HepG2 (cell line): ENCODE measurements around the gene HERPUD2. TPM values are rescaled to one million over a fixed set of nuclear protein-coding genes. Genes with fewer than 3 reads are reported as not detected.

Experiments
- ATAC-seq: fragments of 200-7000 bp; cut with Tn5 transposase; 3 replicates; pipeline ENCODE4 v1.9.1; 2020; ENCODE audit warnings: mild to moderate bottlenecking, moderate library complexity
- BruUV-seq: library from RNA; stranded (reverse); fragments of 400-500 nt; replicated peaks from 2 replicates; lab custom pipeline; 2021; lab: Mats Ljungman, UMichigan
- CTCF ChIA-PET: fragments of 300-600 bp; formaldehyde crosslinking; extraction: SDS; loops from one replicate; lab custom pipeline; 2021; ENCODE audit warnings: low total read pairs, inconsistent platforms, low intra/inter-chr PET ratio; lab: Yijun Ruan, JAX
- POLR2A ChIA-PET: fragments of 350-600 bp; sonication (Branson Sonifier 250); formaldehyde crosslinking; loops from one replicate; lab custom pipeline; 2020; ENCODE audit warnings: antibody characterized with exemption, inconsistent platforms; lab: Yijun Ruan, JAX
- DNase-seq: peaks from one replicate; pipeline ENCODE4 v3.0.0-alpha.2; 2015; ENCODE audit warnings: low spot score
- FAIRE-seq: peaks from 3 replicates; lab custom pipeline; 2011; peaks lifted over from hg19 to GRCh38; lab: Jason Lieb, UNC
- H2AFZ ChIP-seq: one replicate; pipeline ENCODE4 v1.6.1; 2011; ENCODE audit warnings: low read length, inconsistent platforms
- H3K27ac ChIP-seq: fragments of 300-600 bp; 3 replicates; pipeline ENCODE4 v1.8.0; 2011; ENCODE audit warnings: mixed run types, mild to moderate bottlenecking, mixed read lengths, low read length, inconsistent platforms; ENCODE audit not compliant: insufficient read depth; ENCODE audit errors: extremely low read length
- H3K27me3 ChIP-seq, 2 experiments: fragments of 200-600 bp in 1 of 2; 2 replicates in 1 of 2; 3 replicates in 1 of 2; pipeline versions ENCODE4 v1.6.0 to v1.8.0; 2011; ENCODE audit warnings: low read length in 2 of 2, mild to moderate bottlenecking in 2 of 2, moderate library complexity in 2 of 2, inconsistent platforms in 1 of 2; ENCODE audit not compliant: insufficient read depth in 2 of 2, control insufficient read depth in 1 of 2
- H3K36me3 ChIP-seq, 2 experiments: fragments of 200-600 bp in 1 of 2; replicated peaks in 1 of 2; 2 replicates in 1 of 2; 3 replicates in 1 of 2; pipeline versions ENCODE4 v1.5.1 to v1.8.0; 2011; ENCODE audit warnings: low read length in 2 of 2, inconsistent platforms in 1 of 2; ENCODE audit not compliant: insufficient read depth in 2 of 2, control insufficient read depth in 1 of 2
- H3K4me1 ChIP-seq: 2 replicates; pipeline ENCODE4 v1.5.1; 2012; ENCODE audit warnings: low read length, inconsistent platforms; ENCODE audit not compliant: insufficient read depth
- H3K4me2 ChIP-seq: 2 replicates; pipeline ENCODE4 v1.6.0; 2011; ENCODE audit warnings: low read depth, low read length, inconsistent platforms
- H3K4me3 ChIP-seq, 3 experiments: fragments of 200-600 bp in 1 of 3; sonication (generic), shearing (Covaris generic) in 1 of 3; replicated peaks in 1 of 3; 2 replicates each; pipeline ENCODE4 v1.5.1; 2011 to 2016; ENCODE audit warnings: low read length in 3 of 3, inconsistent platforms in 2 of 3, low read depth in 2 of 3, mild to moderate bottlenecking in 2 of 3, control low read depth in 1 of 3, mixed read lengths in 1 of 3; ENCODE audit not compliant: insufficient read depth in 1 of 3
- H3K79me2 ChIP-seq: one replicate; pipeline ENCODE4 v1.6.1; 2011; ENCODE audit warnings: low read length, inconsistent platforms; ENCODE audit not compliant: insufficient read depth
- H3K9ac ChIP-seq: 2 replicates; pipeline ENCODE4 v1.6.0; 2011; ENCODE audit warnings: mild to moderate bottlenecking, low read depth, low read length, inconsistent platforms; ENCODE audit not compliant: insufficient read depth
- H3K9me3 ChIP-seq: 2 replicates; pipeline ENCODE4 v1.5.1; 2012; ENCODE audit warnings: mild to moderate bottlenecking, low read length
- H4K20me1 ChIP-seq: 2 replicates; pipeline ENCODE4 v1.6.0; 2011; ENCODE audit warnings: inconsistent platforms, mild to moderate bottlenecking, low read length, moderate library complexity; ENCODE audit not compliant: insufficient read depth
- ELK4 ChIP-seq: sonication (generic); formaldehyde crosslinking; IDR thresholded peaks from 2 replicates; pipeline ENCODE4 v1.9.0; 2021; ENCODE audit warnings: missing genetic modification reagents, borderline replicate concordance
- FOXK2 ChIP-seq: fragments of 450-650 bp; IDR thresholded peaks from 2 replicates; pipeline ENCODE4 v1.6.1; 2016
- NCOA1 ChIP-seq: sonication (generic); formaldehyde crosslinking; IDR thresholded peaks from 2 replicates; pipeline ENCODE4 v1.9.0; 2021; ENCODE audit warnings: missing genetic modification reagents
- TBX2 ChIP-seq: sonication (generic); formaldehyde crosslinking; IDR thresholded peaks from 2 replicates; pipeline ENCODE4 v1.5.0; 2020; ENCODE audit warnings: missing genetic modification reagents, mild to moderate bottlenecking, borderline replicate concordance
- WIZ ChIP-seq: sonication (generic); formaldehyde crosslinking; IDR thresholded peaks from 2 replicates; pipeline ENCODE4 v1.5.1; 2020; ENCODE audit warnings: mild to moderate bottlenecking, missing genetic modification reagents
- ZFP41 ChIP-seq: sonication (generic); formaldehyde crosslinking; IDR thresholded peaks from 2 replicates; pipeline ENCODE4 v1.4.0; 2020; ENCODE audit warnings: mild to moderate bottlenecking, missing genetic modification reagents, borderline replicate concordance
- ZNF225 ChIP-seq: sonication (generic); formaldehyde crosslinking; IDR thresholded peaks from 2 replicates; pipeline ENCODE4 v1.4.0; 2020; ENCODE audit warnings: mild to moderate bottlenecking, missing genetic modification reagents
- ZNF556 ChIP-seq: sonication (generic); formaldehyde crosslinking; IDR thresholded peaks from 2 replicates; pipeline ENCODE4 v1.4.0; 2020; ENCODE audit warnings: mild to moderate bottlenecking, missing genetic modification reagents, borderline replicate concordance
- ZNF569 ChIP-seq: sonication (generic); formaldehyde crosslinking; IDR thresholded peaks from 2 replicates; pipeline ENCODE4 v1.5.0; 2020; ENCODE audit warnings: mild to moderate bottlenecking, missing genetic modification reagents, moderate library complexity, borderline replicate concordance
- WGBS: methylation state at CpG from one replicate; pipeline ENCODE4 v1.1.6; 2017; ENCODE audit warnings: low lambda C conversion rate; 5-methylcytosine and 5-hydroxymethylcytosine counted together
- in situ Hi-C: cut with HindIII; loops from 2 replicates; pipeline ENCODE4 v1.10.0; 2017; ENCODE audit warnings: low pct_unique_long_range_greater_than_20kb; ENCODE audit not compliant: extremely low pct_ligation_motif_present
- intact Hi-C: fragments of 100-400 bp; cut with micrococcal nuclease; formaldehyde crosslinking; loops from one replicate; pipeline ENCODE4 v1.10.0; 2022; ENCODE audit not compliant: unreplicated experiment
- polyA plus RNA-seq, 8 experiments: library from polyadenylated mRNA; depleted of rRNA in 3 of 8; stranded (reverse) in 7 of 8; unstranded in 1 of 8; fragments of >200 nt; fragmentation: Illumina TruSeq in 4 of 8; extraction: Trizol in 4 of 8; gene quantifications; 2 replicates each; pipeline versions ENCODE4 v1.2.1 to v1.2.3, GENCODE V29; 2011 to 2016; ENCODE audit warnings: low read depth in 4 of 8, missing spikeins in 1 of 8, mixed read lengths in 1 of 8; ENCODE audit not compliant: insufficient read depth in 1 of 8
- total RNA-seq, 5 experiments: library from RNA; depleted of rRNA; stranded (reverse); fragments of >200 nt; fragmentation: Illumina TruSeq; extraction: Trizol; gene quantifications; 2 replicates each; pipeline ENCODE4 v1.2.3, GENCODE V29; 2016; ENCODE audit warnings: low read depth in 1 of 5
- TF ChIP-seq, protein P1 (sequence below), 2 experiments: sonication (generic) in 1 of 2; formaldehyde crosslinking in 1 of 2; IDR thresholded peaks; 2 replicates each; pipeline versions ENCODE4 v1.4.0 to v1.6.1; 2016 to 2020; ENCODE audit warnings: borderline replicate concordance in 1 of 2, low read depth in 1 of 2, mild to moderate bottlenecking in 1 of 2, missing genetic modification reagents in 1 of 2
- TF ChIP-seq, protein P2 (sequence below): sonication (generic); formaldehyde crosslinking; IDR thresholded peaks from 2 replicates; pipeline ENCODE4 v1.4.0; 2020; ENCODE audit warnings: missing genetic modification reagents
- TF ChIP-seq, protein P3 (sequence below): sonication (generic); formaldehyde crosslinking; IDR thresholded peaks from 2 replicates; pipeline ENCODE4 v1.4.0; 2020; ENCODE audit warnings: missing genetic modification reagents, borderline replicate concordance

The HERPUD2 gene
- total and polyA plus RNA-seq, 2 of the 13 experiments (the other 11 are each of a cell fraction or from before 2014, with no cell fraction given) = 10.7 to 38.6 TPM

DNA sequence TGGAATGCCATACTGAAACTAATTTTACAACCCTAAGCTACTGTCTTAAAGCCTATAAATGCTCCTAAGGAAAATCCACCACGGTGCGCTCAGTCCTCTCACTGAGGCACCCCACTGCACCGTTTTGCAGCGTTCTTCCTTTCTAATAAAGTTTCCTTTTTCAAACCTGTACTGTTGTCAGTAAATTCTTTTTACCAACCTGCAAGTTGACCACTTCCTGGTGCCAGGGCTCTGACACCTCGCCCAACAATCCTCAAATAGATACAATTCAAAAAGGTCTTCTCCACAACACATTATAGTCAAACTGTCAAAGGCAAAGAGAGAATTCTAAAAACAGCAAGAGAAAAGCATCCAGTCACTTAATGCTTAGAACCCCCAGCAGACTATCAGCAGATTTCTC, 42.8 kb downstream of the HERPUD2 start:
- no peak overlapping the region for H2AFZ ChIP-seq
- no peaks in the 10 kb centered on the region for H4K20me1 ChIP-seq
- POLR2A ChIA-PET = no interaction called here
- H3K4me1 ChIP-seq = peaks cover 18% of the 10 kb centered on the region
- peaks cover 0 to 3% of the 10 kb centered on the region in 2 experiments; a peak in 1 of 5 replicates for H3K36me3 ChIP-seq
- peaks cover 4% of the 10 kb centered on the region for H3K79me2 ChIP-seq
- in situ Hi-C loops (no loop called here), intact Hi-C loops (no loop called here)
- no peak for DNase-seq
- no peak overlapping the region for H3K4me2 ChIP-seq
- no peak overlapping the region for H3K27ac ChIP-seq
- no peaks in the 10 kb centered on the region for H3K27me3 ChIP-seq
- no peak for FAIRE-seq
- 97% methylated on average over 5 of the region's 5 CpGs for WGBS
- no peaks in the 10 kb centered on the region for H3K9me3 ChIP-seq
- no peak for ATAC-seq
- no TSS peak for BruUV-seq
- CTCF ChIA-PET = no interaction called here
- no peak overlapping the region for H3K9ac ChIP-seq
- no peak overlapping the region for H3K4me3 ChIP-seq
- TF ChIP-seq FOXK2 = no peak
- TF ChIP-seq, protein P1, sequence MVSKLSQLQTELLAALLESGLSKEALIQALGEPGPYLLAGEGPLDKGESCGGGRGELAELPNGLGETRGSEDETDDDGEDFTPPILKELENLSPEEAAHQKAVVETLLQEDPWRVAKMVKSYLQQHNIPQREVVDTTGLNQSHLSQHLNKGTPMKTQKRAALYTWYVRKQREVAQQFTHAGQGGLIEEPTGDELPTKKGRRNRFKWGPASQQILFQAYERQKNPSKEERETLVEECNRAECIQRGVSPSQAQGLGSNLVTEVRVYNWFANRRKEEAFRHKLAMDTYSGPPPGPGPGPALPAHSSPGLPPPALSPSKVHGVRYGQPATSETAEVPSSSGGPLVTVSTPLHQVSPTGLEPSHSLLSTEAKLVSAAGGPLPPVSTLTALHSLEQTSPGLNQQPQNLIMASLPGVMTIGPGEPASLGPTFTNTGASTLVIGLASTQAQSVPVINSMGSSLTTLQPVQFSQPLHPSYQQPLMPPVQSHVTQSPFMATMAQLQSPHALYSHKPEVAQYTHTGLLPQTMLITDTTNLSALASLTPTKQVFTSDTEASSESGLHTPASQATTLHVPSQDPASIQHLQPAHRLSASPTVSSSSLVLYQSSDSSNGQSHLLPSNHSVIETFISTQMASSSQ (IDR thresholded peaks at IDR 0.05; ENCODE audit: low read depth) = no peak
- TF ChIP-seq, protein P1 (CRISPR knock-in tag; IDR thresholded peaks at IDR 0.05; ENCODE audit: borderline replicate concordance) = no peak
- no peak for TF ChIP-seq WIZ (CRISPR knock-in tag)
- TF ChIP-seq ZFP41 (CRISPR knock-in tag) = no peak
- TF ChIP-seq ZNF569 (CRISPR knock-in tag) = no peak
- TF ChIP-seq NCOA1 (CRISPR knock-in tag) = no peak
- TF ChIP-seq TBX2 = no peak
- TF ChIP-seq, protein P2, sequence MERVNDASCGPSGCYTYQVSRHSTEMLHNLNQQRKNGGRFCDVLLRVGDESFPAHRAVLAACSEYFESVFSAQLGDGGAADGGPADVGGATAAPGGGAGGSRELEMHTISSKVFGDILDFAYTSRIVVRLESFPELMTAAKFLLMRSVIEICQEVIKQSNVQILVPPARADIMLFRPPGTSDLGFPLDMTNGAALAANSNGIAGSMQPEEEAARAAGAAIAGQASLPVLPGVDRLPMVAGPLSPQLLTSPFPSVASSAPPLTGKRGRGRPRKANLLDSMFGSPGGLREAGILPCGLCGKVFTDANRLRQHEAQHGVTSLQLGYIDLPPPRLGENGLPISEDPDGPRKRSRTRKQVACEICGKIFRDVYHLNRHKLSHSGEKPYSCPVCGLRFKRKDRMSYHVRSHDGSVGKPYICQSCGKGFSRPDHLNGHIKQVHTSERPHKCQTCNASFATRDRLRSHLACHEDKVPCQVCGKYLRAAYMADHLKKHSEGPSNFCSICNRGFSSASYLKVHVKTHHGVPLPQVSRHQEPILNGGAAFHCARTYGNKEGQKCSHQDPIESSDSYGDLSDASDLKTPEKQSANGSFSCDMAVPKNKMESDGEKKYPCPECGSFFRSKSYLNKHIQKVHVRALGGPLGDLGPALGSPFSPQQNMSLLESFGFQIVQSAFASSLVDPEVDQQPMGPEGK (CRISPR knock-in tag) = no peak
- TF ChIP-seq ZNF225 (CRISPR knock-in tag) = no peak
- no peak for TF ChIP-seq ZNF556
- TF ChIP-seq ELK4 = no peak
- TF ChIP-seq, protein P3, sequence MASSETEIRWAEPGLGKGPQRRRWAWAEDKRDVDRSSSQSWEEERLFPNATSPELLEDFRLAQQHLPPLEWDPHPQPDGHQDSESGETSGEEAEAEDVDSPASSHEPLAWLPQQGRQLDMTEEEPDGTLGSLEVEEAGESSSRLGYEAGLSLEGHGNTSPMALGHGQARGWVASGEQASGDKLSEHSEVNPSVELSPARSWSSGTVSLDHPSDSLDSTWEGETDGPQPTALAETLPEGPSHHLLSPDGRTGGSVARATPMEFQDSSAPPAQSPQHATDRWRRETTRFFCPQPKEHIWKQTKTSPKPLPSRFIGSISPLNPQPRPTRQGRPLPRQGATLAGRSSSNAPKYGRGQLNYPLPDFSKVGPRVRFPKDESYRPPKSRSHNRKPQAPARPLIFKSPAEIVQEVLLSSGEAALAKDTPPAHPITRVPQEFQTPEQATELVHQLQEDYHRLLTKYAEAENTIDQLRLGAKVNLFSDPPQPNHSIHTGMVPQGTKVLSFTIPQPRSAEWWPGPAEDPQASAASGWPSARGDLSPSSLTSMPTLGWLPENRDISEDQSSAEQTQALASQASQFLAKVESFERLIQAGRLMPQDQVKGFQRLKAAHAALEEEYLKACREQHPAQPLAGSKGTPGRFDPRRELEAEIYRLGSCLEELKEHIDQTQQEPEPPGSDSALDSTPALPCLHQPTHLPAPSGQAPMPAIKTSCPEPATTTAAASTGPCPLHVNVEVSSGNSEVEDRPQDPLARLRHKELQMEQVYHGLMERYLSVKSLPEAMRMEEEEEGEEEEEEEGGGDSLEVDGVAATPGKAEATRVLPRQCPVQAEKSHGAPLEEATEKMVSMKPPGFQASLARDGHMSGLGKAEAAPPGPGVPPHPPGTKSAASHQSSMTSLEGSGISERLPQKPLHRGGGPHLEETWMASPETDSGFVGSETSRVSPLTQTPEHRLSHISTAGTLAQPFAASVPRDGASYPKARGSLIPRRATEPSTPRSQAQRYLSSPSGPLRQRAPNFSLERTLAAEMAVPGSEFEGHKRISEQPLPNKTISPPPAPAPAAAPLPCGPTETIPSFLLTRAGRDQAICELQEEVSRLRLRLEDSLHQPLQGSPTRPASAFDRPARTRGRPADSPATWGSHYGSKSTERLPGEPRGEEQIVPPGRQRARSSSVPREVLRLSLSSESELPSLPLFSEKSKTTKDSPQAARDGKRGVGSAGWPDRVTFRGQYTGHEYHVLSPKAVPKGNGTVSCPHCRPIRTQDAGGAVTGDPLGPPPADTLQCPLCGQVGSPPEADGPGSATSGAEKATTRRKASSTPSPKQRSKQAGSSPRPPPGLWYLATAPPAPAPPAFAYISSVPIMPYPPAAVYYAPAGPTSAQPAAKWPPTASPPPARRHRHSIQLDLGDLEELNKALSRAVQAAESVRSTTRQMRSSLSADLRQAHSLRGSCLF (CRISPR knock-in tag) = no peak
